Caco-2 (cell line): ENCODE measurements around the gene FBXL7. TPM values are rescaled to one million over a fixed set of nuclear protein-coding genes. Genes with fewer than 3 reads are reported as not detected.

ENCODE experiments used
- BruUV-seq: library from RNA; stranded (reverse); fragments of 400-500 nt; replicated peaks from 2 replicates; lab custom pipeline; 2021; lab: Mats Ljungman, UMichigan
- CTCF ChIA-PET: fragments of 300-600 bp; sonication (Branson Sonifier 250); formaldehyde crosslinking; loops from one replicate; lab custom pipeline; 2022; ENCODE audit warnings: antibody characterized with exemption; lab: Charles Lee
- POLR2A ChIA-PET: fragments of 300-600 bp; sonication (Branson Sonifier 250); formaldehyde crosslinking; loops from one replicate; lab custom pipeline; 2022; ENCODE audit warnings: antibody characterized with exemption; lab: Charles Lee
- DNase-seq, 2 experiments: peaks; one replicate each; pipeline versions ENCODE4 v3.0.0 to v3.0.0-alpha.2; 2020 to 2022
- H3K27me3 ChIP-seq: replicated peaks from 2 replicates; pipeline ENCODE4 v1.6.0; 2011; ENCODE audit warnings: low read length; ENCODE audit not compliant: control insufficient read depth, insufficient read depth
- H3K36me3 ChIP-seq: 2 replicates; pipeline ENCODE4 v1.5.1; 2011; ENCODE audit warnings: low read length; ENCODE audit not compliant: control insufficient read depth, insufficient read depth
- H3K4me1 ChIP-seq: fragments of 250-450 bp; sonication (Bioruptor Pico); 2 replicates; pipeline ENCODE4 v1.5.1; 2020; ENCODE audit warnings: mild to moderate bottlenecking
- H3K4me3 ChIP-seq: 2 replicates; pipeline ENCODE4 v1.5.1; 2011; ENCODE audit warnings: low read depth, mild to moderate bottlenecking, control low read depth, low read length
- H3K9me3 ChIP-seq: fragments of 250-450 bp; sonication (Bioruptor Pico); 2 replicates; pipeline ENCODE4 v1.5.1; 2020; ENCODE audit warnings: mild to moderate bottlenecking, moderate library complexity
- H3K27ac Mint-ChIP-seq: one replicate; pipeline ENCODE4 v1.8.0; 2022; ENCODE audit warnings: mixed read lengths; ENCODE audit not compliant: unreplicated experiment
- H3K27me3 Mint-ChIP-seq: one replicate; pipeline ENCODE4 v1.8.0; 2022; ENCODE audit warnings: mixed read lengths; ENCODE audit not compliant: insufficient read depth, unreplicated experiment
- H3K36me3 Mint-ChIP-seq: one replicate; pipeline ENCODE4 v1.8.0; 2022; ENCODE audit warnings: mild to moderate bottlenecking, mixed read lengths; ENCODE audit not compliant: insufficient read depth, unreplicated experiment
- H3K4me1 Mint-ChIP-seq: one replicate; pipeline ENCODE4 v1.8.0; 2022; ENCODE audit warnings: low read depth, mixed read lengths; ENCODE audit not compliant: unreplicated experiment
- H3K4me3 Mint-ChIP-seq: one replicate; pipeline ENCODE4 v1.8.0; 2022; ENCODE audit warnings: mild to moderate bottlenecking, moderate library complexity, mixed read lengths; ENCODE audit not compliant: unreplicated experiment
- H3K9me3 Mint-ChIP-seq: one replicate; pipeline ENCODE4 v1.8.0; 2022; ENCODE audit warnings: mixed read lengths; ENCODE audit not compliant: unreplicated experiment
- CTCF ChIP-seq, 2 experiments: fragments of 200-600 bp in 1 of 2; IDR thresholded peaks; 1 replicate in 1 of 2; 2 replicates in 1 of 2; pipeline versions ENCODE4 v1.5.1 to v1.8.0; 2011 to 2022; ENCODE audit warnings: antibody characterized with exemption in 1 of 2, control low read depth in 1 of 2, inconsistent platforms in 1 of 2, low read depth in 1 of 2, low read length in 1 of 2, mild to moderate bottlenecking in 1 of 2, moderate library complexity in 1 of 2; ENCODE audit not compliant: insufficient read depth in 1 of 2, severe bottlenecking in 1 of 2, unreplicated experiment in 1 of 2
- intact Hi-C: fragments of 100-400 bp; cut with micrococcal nuclease; formaldehyde crosslinking; loops from one replicate; pipeline ENCODE4 v1.10.0; 2022; ENCODE audit not compliant: unreplicated experiment
- total RNA-seq: library from RNA; stranded (reverse); gene quantifications from 2 replicates; pipeline ENCODE4 v1.2.3, GENCODE V29; 2022

Gene FBXL7
- total RNA-seq, 1 experiment from 2014 or later = not detected

DNA sequence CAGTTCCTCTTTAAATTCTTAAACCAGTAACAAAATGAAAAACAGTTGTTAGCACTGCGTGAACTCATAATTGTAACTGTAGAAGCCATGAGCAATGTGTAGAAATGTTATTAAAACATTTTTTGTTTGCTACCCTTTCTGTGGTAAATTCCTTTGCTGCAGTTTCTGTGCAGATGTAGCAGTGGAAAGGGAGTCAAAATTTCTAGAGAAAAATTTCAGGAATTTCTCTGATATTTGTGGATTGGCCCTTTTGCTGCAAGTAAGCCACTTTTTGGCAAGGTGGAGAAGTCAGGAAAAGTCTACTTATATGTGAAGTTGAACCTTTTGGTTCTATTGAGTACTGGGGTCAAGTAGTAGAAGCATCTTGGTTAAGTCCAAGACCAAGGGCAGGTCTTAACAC, 10.1 kb downstream of the FBXL7 start:
- no peak overlapping the region for H3K27ac Mint-ChIP-seq
- H3K4me3 ChIP-seq = no peak overlapping the region

DNA sequence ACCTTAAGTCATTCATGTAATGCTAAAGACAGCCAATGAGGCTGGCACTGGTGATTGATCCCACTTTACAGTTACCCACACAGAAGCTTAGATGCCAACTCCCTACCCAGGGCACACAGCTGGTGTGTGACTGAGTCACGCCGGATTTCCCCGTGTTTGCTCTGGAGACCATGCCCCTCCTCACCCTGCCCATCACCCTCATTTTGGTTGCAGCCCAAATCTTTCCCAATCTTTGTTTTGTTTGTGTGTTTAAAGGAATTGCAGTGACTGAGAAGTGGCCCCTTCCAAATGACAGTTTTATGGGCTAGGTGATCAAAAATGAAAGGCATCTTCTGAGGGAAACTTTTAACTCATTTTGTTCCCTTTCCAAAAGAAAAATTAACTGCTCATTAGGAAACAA, 10.9 kb downstream of the FBXL7 start:
- CTCF ChIA-PET = no interaction called here
- no peak for TF ChIP-seq CTCF (IDR thresholded peaks at IDR 0.05; ENCODE audit: insufficient read depth in 1 of 2, low read depth in 1 of 2, low read length in 1 of 2, severe bottlenecking in 1 of 2, unreplicated experiment in 1 of 2)
- no peak for DNase-seq
- H3K27ac Mint-ChIP-seq = no peak overlapping the region
- peaks cover 6% of the 10 kb centered on the region for H3K27me3 Mint-ChIP-seq
- no peaks in the 10 kb centered on the region for H3K4me1 ChIP-seq
- H3K36me3 Mint-ChIP-seq = no peaks in the 10 kb centered on the region
- intact Hi-C loops = no loop called here
- POLR2A ChIA-PET = no interaction called here
- H3K4me3 ChIP-seq = no peak overlapping the region
- no peaks in the 10 kb centered on the region for H3K4me1 Mint-ChIP-seq
- H3K36me3 ChIP-seq = no peaks in the 10 kb centered on the region
- H3K9me3 Mint-ChIP-seq = no peaks in the 10 kb centered on the region
- H3K27me3 ChIP-seq = no peaks in the 10 kb centered on the region
- H3K4me3 Mint-ChIP-seq = no peak overlapping the region
- no peaks in the 10 kb centered on the region for H3K9me3 ChIP-seq
- no TSS peak for BruUV-seq

More for the DNA sequence above, 10.1 kb downstream of the FBXL7 start:
- H3K36me3 ChIP-seq = no peaks in the 10 kb centered on the region
- POLR2A ChIA-PET = no interaction called here
- Mint-ChIP-seq H3K4me3 (no peak overlapping the region), H3K4me1 (no peaks in the 10 kb centered on the region), H3K27me3 (peaks cover 9% of the 10 kb centered on the region), H3K9me3 (no peaks in the 10 kb centered on the region), H3K36me3 (no peaks in the 10 kb centered on the region)
- CTCF ChIA-PET = no interaction called here
- TF ChIP-seq CTCF (IDR thresholded peaks at IDR 0.05; ENCODE audit: insufficient read depth in 1 of 2, low read depth in 1 of 2, low read length in 1 of 2, severe bottlenecking in 1 of 2, unreplicated experiment in 1 of 2) = no peak
- no peaks in the 10 kb centered on the region for H3K4me1 ChIP-seq
- no peaks in the 10 kb centered on the region for H3K9me3 ChIP-seq
- DNase-seq = no peak
- no peaks in the 10 kb centered on the region for H3K27me3 ChIP-seq
- intact Hi-C loops = no loop called here
- no TSS peak for BruUV-seq

DNA sequence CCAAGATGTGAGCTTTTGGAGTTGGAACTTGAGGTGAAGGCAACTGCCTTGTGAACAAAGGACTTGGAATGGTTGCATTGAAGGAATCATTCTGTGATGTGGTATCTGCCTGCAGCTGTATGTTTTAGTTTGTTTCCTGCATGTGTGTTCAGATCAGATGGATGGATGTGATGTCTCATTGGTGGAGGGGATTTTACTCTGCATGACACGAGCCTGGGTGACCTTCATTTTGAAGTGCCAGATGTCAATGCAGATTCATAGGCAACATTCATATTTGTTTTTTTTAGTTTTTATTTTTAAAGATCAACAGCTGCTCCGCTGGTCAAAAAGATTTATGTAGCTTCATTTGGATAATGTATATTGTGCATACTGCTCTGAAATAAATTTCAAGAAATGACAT, 13.5 kb downstream of the FBXL7 start:
- no peak overlapping the region for H3K27ac Mint-ChIP-seq
- DNase-seq = no peak
- H3K9me3 Mint-ChIP-seq = no peaks in the 10 kb centered on the region

More for the DNA sequence above, 13.5 kb downstream of the FBXL7 start:
- Histone ChIP-seq H3K36me3 (no peaks in the 10 kb centered on the region), H3K4me3 (no peak overlapping the region), H3K9me3 (no peaks in the 10 kb centered on the region), H3K4me1 (no peaks in the 10 kb centered on the region), H3K27me3 (no peaks in the 10 kb centered on the region)
- no peak overlapping the region for H3K4me3 Mint-ChIP-seq
- TF ChIP-seq CTCF (IDR thresholded peaks at IDR 0.05; ENCODE audit: insufficient read depth in 1 of 2, low read depth in 1 of 2, low read length in 1 of 2, severe bottlenecking in 1 of 2, unreplicated experiment in 1 of 2) = no peak
- H3K36me3 Mint-ChIP-seq = no peaks in the 10 kb centered on the region
- H3K27me3 Mint-ChIP-seq = peaks cover 10% of the 10 kb centered on the region
- POLR2A ChIA-PET = no interaction called here
- CTCF ChIA-PET = no interaction called here
- no TSS peak for BruUV-seq
- intact Hi-C loops = no loop called here
- no peaks in the 10 kb centered on the region for H3K4me1 Mint-ChIP-seq
